ENCODE results near the gene ACVR1. TPM values are rescaled to one million over a fixed set of nuclear protein-coding genes. Genes with fewer than 3 reads are reported as not detected.

ACVR1 gene
- total RNA-seq, 1 experiment from 2014 or later, result 26.4 TPM

DNA sequence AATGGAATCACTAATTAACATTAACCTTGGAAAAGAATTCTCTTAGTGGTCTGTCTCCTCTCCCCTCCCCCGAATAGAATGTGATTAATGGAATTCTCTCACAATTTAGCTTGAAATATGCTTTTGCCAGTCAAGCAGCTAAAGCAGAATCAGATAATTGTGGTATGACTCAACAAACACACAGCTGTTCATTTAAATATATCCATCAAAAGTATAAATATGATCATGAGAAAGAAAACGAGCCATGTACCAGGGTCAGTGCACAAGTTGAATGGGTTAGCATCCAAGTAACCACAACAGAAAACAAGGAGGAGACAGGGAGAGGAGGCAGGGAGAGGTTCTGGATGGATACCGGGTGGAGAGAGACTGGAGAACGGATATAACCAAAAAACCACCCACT is 66.9 kb downstream of the ACVR1 start:
- Mint-ChIP-seq H3K4me1 (ENCODE audit: insufficient read depth, unreplicated experiment) (peaks cover 6% of the 10 kb centered on the region), H3K9me3 (ENCODE audit: unreplicated experiment) (no peaks in the 10 kb centered on the region), H3K27me3 (ENCODE audit: insufficient read depth, unreplicated experiment) (no peaks in the 10 kb centered on the region), H3K27ac (ENCODE audit: low read depth, unreplicated experiment) (no peak overlapping the region), H3K36me3 (ENCODE audit: insufficient read depth, unreplicated experiment) (peaks cover 6% of the 10 kb centered on the region), H3K4me3 (ENCODE audit: unreplicated experiment) (no peak overlapping the region)
- BruUV-seq (replicated peaks), result no TSS peak
- CTCF ChIA-PET, result no interaction called here
- intact Hi-C loops (cut with micrococcal nuclease), result no loop called here
- POLR2A ChIA-PET, result no interaction called here
- TF ChIP-seq, protein P1, sequence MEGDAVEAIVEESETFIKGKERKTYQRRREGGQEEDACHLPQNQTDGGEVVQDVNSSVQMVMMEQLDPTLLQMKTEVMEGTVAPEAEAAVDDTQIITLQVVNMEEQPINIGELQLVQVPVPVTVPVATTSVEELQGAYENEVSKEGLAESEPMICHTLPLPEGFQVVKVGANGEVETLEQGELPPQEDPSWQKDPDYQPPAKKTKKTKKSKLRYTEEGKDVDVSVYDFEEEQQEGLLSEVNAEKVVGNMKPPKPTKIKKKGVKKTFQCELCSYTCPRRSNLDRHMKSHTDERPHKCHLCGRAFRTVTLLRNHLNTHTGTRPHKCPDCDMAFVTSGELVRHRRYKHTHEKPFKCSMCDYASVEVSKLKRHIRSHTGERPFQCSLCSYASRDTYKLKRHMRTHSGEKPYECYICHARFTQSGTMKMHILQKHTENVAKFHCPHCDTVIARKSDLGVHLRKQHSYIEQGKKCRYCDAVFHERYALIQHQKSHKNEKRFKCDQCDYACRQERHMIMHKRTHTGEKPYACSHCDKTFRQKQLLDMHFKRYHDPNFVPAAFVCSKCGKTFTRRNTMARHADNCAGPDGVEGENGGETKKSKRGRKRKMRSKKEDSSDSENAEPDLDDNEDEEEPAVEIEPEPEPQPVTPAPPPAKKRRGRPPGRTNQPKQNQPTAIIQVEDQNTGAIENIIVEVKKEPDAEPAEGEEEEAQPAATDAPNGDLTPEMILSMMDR (IDR thresholded peaks at IDR 0.05; ENCODE audit: unreplicated experiment), result no peak
- no peak for DNase-seq (ENCODE audit: unreplicated experiment)

DNA sequence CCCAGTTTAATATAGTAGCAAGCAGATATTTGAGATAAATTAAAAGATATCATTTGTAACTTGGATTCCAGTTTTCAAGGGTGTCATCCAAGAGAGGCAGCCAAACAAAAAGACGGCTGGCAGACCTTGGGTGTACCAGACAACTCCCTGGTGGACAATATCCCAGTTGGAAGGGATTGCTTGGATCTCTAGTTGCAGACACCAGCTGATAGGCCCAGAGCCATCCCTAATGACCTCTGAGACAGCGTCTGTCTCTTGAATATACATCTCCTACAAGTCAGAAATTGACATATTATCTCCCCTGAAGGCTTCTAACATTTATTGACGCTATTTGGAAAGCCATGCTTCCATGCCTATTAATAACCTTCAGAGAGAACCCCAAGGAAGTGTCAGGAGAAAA is 67.7 kb downstream of the ACVR1 start:
- no TSS peak for BruUV-seq (replicated peaks)
- ChIA-PET CTCF (no interaction called here), POLR2A (no interaction called here)
- Mint-ChIP-seq H3K27me3 (ENCODE audit: insufficient read depth, unreplicated experiment) (no peaks in the 10 kb centered on the region), H3K36me3 (ENCODE audit: insufficient read depth, unreplicated experiment) (peaks cover 6% of the 10 kb centered on the region), H3K9me3 (ENCODE audit: unreplicated experiment) (no peaks in the 10 kb centered on the region), H3K4me3 (ENCODE audit: unreplicated experiment) (no peak overlapping the region), H3K4me1 (ENCODE audit: insufficient read depth, unreplicated experiment) (peaks cover 6% of the 10 kb centered on the region), H3K27ac (ENCODE audit: low read depth, unreplicated experiment) (no peak overlapping the region)
- DNase-seq (ENCODE audit: unreplicated experiment), result no peak
- intact Hi-C loops (cut with micrococcal nuclease), result no loop called here
- TF ChIP-seq, protein P1 (IDR thresholded peaks at IDR 0.05; ENCODE audit: unreplicated experiment), result no peak

DNA sequence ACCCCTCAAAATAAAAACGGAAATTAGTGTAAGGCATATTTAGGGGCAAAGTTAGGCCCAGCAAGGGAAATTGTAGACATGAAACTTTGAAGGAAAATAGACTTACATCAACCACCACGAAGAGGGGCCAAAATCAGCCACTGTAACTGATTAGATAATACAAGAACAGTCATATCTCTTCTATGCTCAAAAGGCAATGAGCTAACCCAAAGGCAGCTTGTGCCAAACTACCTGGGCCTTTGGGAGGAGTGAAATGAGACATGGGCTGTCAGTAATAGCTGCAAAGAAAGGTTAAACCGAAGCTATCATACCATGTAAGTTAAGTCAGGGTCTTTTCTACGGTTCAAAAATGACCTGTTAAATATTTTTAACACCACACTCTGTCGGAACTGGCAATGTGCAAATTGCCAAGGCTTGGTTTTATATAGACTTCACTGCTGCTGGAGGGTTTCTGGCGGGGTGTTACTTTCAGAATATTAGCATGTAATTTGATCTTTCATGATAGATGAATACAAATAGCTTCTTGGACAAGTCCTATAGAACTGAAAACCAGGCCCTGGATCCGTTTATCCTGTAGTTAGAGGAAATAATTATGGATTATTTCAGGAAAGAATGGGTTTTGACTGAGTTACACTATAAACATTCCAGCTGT is 69.6 kb downstream of the ACVR1 start:
- Mint-ChIP-seq H3K4me1 (ENCODE audit: insufficient read depth, unreplicated experiment) (peaks cover 6% of the 10 kb centered on the region), H3K27ac (ENCODE audit: low read depth, unreplicated experiment) (peak overlapping the region; percentile 65), H3K36me3 (ENCODE audit: insufficient read depth, unreplicated experiment) (peaks cover 12% of the 10 kb centered on the region), H3K27me3 (ENCODE audit: insufficient read depth, unreplicated experiment) (no peaks in the 10 kb centered on the region), H3K9me3 (ENCODE audit: unreplicated experiment) (no peaks in the 10 kb centered on the region), H3K4me3 (ENCODE audit: unreplicated experiment) (no peak overlapping the region)
- TF ChIP-seq, protein P1 (IDR thresholded peaks at IDR 0.05; ENCODE audit: unreplicated experiment), result no peak
- no TSS peak for BruUV-seq (replicated peaks)
- no peak for DNase-seq (ENCODE audit: unreplicated experiment)
- CTCF ChIA-PET, result interaction anchor here (0.5 to 0.9 kb wide), 2 partner anchors 19 to 939 kb away, joined by 3 to 4 read pairs; no protein-coding TSS in a partner anchor
- POLR2A ChIA-PET, result interaction anchor here (0.6 to 1.2 kb wide), 2 partner anchors 21 to 34 kb away, joined by 3 read pairs; no protein-coding TSS in a partner anchor
- intact Hi-C loops (cut with micrococcal nuclease), result no loop called here

DNA sequence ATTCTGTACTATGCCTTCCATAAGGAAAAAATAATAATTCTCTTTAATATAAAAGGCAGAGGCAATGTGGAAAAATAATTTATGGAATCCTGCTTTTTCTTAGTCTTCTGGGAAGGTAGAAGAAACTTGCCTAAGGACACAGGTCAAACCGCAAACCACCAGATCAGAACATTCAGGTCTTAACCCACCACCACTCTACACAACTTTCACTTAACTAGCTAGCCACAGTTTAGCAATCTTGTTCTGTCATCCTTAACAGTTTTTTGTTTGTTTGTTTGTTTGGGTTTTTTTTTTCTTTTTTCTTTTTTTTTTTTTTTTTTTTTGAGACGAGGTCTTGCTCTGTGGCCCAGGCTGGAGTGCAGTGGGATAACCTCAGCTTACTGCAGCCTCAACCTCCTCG is 70.6 kb downstream of the ACVR1 start:
- Mint-ChIP-seq H3K4me3 (ENCODE audit: unreplicated experiment) (no peak overlapping the region), H3K4me1 (ENCODE audit: insufficient read depth, unreplicated experiment) (peaks cover 6% of the 10 kb centered on the region), H3K9me3 (ENCODE audit: unreplicated experiment) (no peaks in the 10 kb centered on the region), H3K27me3 (ENCODE audit: insufficient read depth, unreplicated experiment) (no peaks in the 10 kb centered on the region), H3K27ac (ENCODE audit: low read depth, unreplicated experiment) (no peak overlapping the region), H3K36me3 (ENCODE audit: insufficient read depth, unreplicated experiment) (peaks cover 9% of the 10 kb centered on the region)
- no peak for DNase-seq (ENCODE audit: unreplicated experiment)
- CTCF ChIA-PET, result no interaction called here
- TF ChIP-seq, protein P1 (IDR thresholded peaks at IDR 0.05; ENCODE audit: unreplicated experiment), result no peak
- POLR2A ChIA-PET, result no interaction called here
- no TSS peak for BruUV-seq (replicated peaks)
- intact Hi-C loops (cut with micrococcal nuclease), result no loop called here

Measured in MCF 10A (cell line).